Measurements from ENCODE around the gene ASIC2. TPM values are rescaled to one million over a fixed set of nuclear protein-coding genes. Genes with fewer than 3 reads are reported as not detected.

Gene ASIC2
- total RNA-seq, 1 experiment from 2014 or later = not detected

- POLR2A ChIA-PET = no interaction called here
- Mint-ChIP-seq H3K27ac (ENCODE audit: unreplicated experiment) (no peak overlapping the region), H3K4me3 (ENCODE audit: unreplicated experiment) (no peak overlapping the region), H3K27me3 (ENCODE audit: insufficient read depth, unreplicated experiment) (peaks cover 29% of the 10 kb centered on the region), H3K9me3 (ENCODE audit: unreplicated experiment) (no peaks in the 10 kb centered on the region), H3K4me1 (ENCODE audit: low read depth, unreplicated experiment) (no peaks in the 10 kb centered on the region), H3K36me3 (ENCODE audit: insufficient read depth, unreplicated experiment) (no peaks in the 10 kb centered on the region)
- no peaks in the 10 kb centered on the region for H3K9me3 ChIP-seq
- H3K4me3 ChIP-seq (ENCODE audit: low read depth, low read length) = no peak overlapping the region
- CTCF ChIA-PET = no interaction called here
- no peaks in the 10 kb centered on the region; the same call in 1 of the 2 replicates for H3K27me3 ChIP-seq (replicated peaks; ENCODE audit: control insufficient read depth, insufficient read depth, low read length)
- no peak for TF ChIP-seq CTCF (IDR thresholded peaks at IDR 0.05; ENCODE audit: insufficient read depth in 1 of 2, low read depth in 1 of 2, low read length in 1 of 2, severe bottlenecking in 1 of 2, unreplicated experiment in 1 of 2)
- intact Hi-C loops (cut with micrococcal nuclease; ENCODE audit: unreplicated experiment) = no loop called here
- no TSS peak for BruUV-seq (replicated peaks)
- DNase-seq = no peak
- no peaks in the 10 kb centered on the region for H3K4me1 ChIP-seq
- H3K36me3 ChIP-seq (ENCODE audit: control insufficient read depth, insufficient read depth, low read length) = no peaks in the 10 kb centered on the region
Measured at GRCh38 chr17:33196883-33197282, 96.2 kb downstream of the ASIC2 start.

- POLR2A ChIA-PET = no interaction called here
- CTCF ChIA-PET = interaction anchor here (0.6 kb wide), 1 partner anchor 540 kb away, joined by 6 read pairs; no protein-coding TSS in a partner anchor
- Mint-ChIP-seq H3K27me3 (ENCODE audit: insufficient read depth, unreplicated experiment) (peaks cover 43% of the 10 kb centered on the region), H3K36me3 (ENCODE audit: insufficient read depth, unreplicated experiment) (no peaks in the 10 kb centered on the region), H3K4me3 (ENCODE audit: unreplicated experiment) (no peak overlapping the region), H3K27ac (ENCODE audit: unreplicated experiment) (no peak overlapping the region), H3K9me3 (ENCODE audit: unreplicated experiment) (no peaks in the 10 kb centered on the region), H3K4me1 (ENCODE audit: low read depth, unreplicated experiment) (no peaks in the 10 kb centered on the region)
- intact Hi-C loops (cut with micrococcal nuclease; ENCODE audit: unreplicated experiment) = no loop called here
- H3K36me3 ChIP-seq (ENCODE audit: control insufficient read depth, insufficient read depth, low read length) = no peaks in the 10 kb centered on the region
- H3K4me3 ChIP-seq (ENCODE audit: low read depth, low read length) = no peak overlapping the region
- H3K4me1 ChIP-seq = no peaks in the 10 kb centered on the region
- TF ChIP-seq CTCF (IDR thresholded peaks at IDR 0.05; ENCODE audit: insufficient read depth in 1 of 2, low read depth in 1 of 2, low read length in 1 of 2, severe bottlenecking in 1 of 2, unreplicated experiment in 1 of 2) = no peak
- no peaks in the 10 kb centered on the region; the same call in 1 of the 2 replicates for H3K27me3 ChIP-seq (replicated peaks; ENCODE audit: control insufficient read depth, insufficient read depth, low read length)
- no peaks in the 10 kb centered on the region for H3K9me3 ChIP-seq
- no peak for DNase-seq
- no TSS peak for BruUV-seq (replicated peaks)
Measured at GRCh38 chr17:33192951-33193911, 99.9 kb downstream of the ASIC2 start.

DNA sequence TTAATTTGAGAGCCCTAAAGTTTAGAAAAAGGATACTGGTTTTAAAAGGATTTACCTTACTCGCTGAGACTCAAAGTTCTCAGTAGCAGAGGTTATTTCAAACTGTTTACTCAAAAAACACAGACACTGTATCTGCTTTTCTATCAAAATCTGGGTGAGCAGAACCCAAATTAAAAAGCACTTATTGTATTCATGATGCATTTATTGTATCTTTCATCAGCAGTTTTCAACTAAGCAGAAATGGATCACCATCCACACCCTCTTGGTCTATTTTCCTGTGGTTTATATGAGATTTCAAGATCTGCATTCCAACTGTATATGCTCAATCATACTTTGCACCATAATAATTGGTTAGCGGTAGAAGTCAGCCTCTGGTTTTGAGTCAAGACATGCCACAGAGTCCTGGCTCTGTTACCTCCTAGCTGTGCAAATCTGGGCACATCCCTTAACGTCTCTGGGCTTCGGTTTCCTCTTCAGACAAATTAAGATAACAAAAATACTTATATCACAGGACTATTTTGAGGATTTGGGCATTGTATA lies 109.5 kb downstream of the ASIC2 start:
- no peak overlapping the region for H3K27ac Mint-ChIP-seq (ENCODE audit: unreplicated experiment)
- intact Hi-C loops (cut with micrococcal nuclease; ENCODE audit: unreplicated experiment) = no loop called here
- H3K27me3 Mint-ChIP-seq (ENCODE audit: insufficient read depth, unreplicated experiment) = peaks cover 42% of the 10 kb centered on the region
- H3K36me3 ChIP-seq (ENCODE audit: control insufficient read depth, insufficient read depth, low read length) = no peaks in the 10 kb centered on the region
- H3K4me1 ChIP-seq = no peaks in the 10 kb centered on the region
- no peaks in the 10 kb centered on the region for H3K4me1 Mint-ChIP-seq (ENCODE audit: low read depth, unreplicated experiment)
- ChIA-PET POLR2A (no interaction called here), CTCF (no interaction called here)
- BruUV-seq (replicated peaks) = no TSS peak
- H3K9me3 ChIP-seq = no peaks in the 10 kb centered on the region
- no peak overlapping the region for H3K4me3 Mint-ChIP-seq (ENCODE audit: unreplicated experiment)
- H3K4me3 ChIP-seq (ENCODE audit: low read depth, low read length) = no peak overlapping the region
- no peaks in the 10 kb centered on the region for H3K9me3 Mint-ChIP-seq (ENCODE audit: unreplicated experiment)
- DNase-seq = no peak
- H3K27me3 ChIP-seq (replicated peaks; ENCODE audit: control insufficient read depth, insufficient read depth, low read length) = peaks cover 2% of the 10 kb centered on the region; the same call in 1 of the 2 replicates
- no peak for TF ChIP-seq CTCF (IDR thresholded peaks at IDR 0.05; ENCODE audit: insufficient read depth in 1 of 2, low read depth in 1 of 2, low read length in 1 of 2, severe bottlenecking in 1 of 2, unreplicated experiment in 1 of 2)
- H3K36me3 Mint-ChIP-seq (ENCODE audit: insufficient read depth, unreplicated experiment) = no peaks in the 10 kb centered on the region

Data from Caco-2 (cell line).